Measurements from ENCODE around the gene ITPRID1. TPM values are rescaled to one million over a fixed set of nuclear protein-coding genes. Genes with fewer than 3 reads are reported as not detected.

Gene ITPRID1
- total RNA-seq, 1 experiment from 2014 or later = not detected

GRCh38 chr7:31512166-31512565 is 1.7 kb upstream of the ITPRID1 start:
- no peak for DNase-seq
- Histone ChIP-seq H2AFZ (ENCODE audit: low read length) (no peak overlapping the region), H3K4me3 (ENCODE audit: low read length) (no peak overlapping the region), H3K4me2 (ENCODE audit: low read length) (no peak overlapping the region), H4K20me1 (ENCODE audit: low read length) (no peaks in the 10 kb centered on the region), H3F3A (ENCODE audit: low read length, unreplicated experiment) (no peaks in the 10 kb centered on the region), H3K9me2 (replicated peaks; ENCODE audit: low read length) (no peaks in the 10 kb centered on the region), H3K4me1 (ENCODE audit: insufficient read depth, low read length) (no peaks in the 10 kb centered on the region), H3K27me3 (ENCODE audit: low read length) (peaks cover 54% of the 10 kb centered on the region), H3K9ac (ENCODE audit: low read length) (no peak overlapping the region), H3K36me3 (ENCODE audit: low read depth, low read length) (no peaks in the 10 kb centered on the region), H3K27ac (ENCODE audit: low read length) (no peak overlapping the region), H3K9me3 (ENCODE audit: low read length) (no peaks in the 10 kb centered on the region), H3K79me2 (ENCODE audit: low read length) (no peaks in the 10 kb centered on the region)
- no TSS peak for BruUV-seq (replicated peaks)
- no peak for ATAC-seq
- no peak for TF ChIP-seq EZH2phosphoT487 (IDR thresholded peaks at IDR 0.05; ENCODE audit: borderline replicate concordance, low read length)
- TF ChIP-seq, protein P1, sequence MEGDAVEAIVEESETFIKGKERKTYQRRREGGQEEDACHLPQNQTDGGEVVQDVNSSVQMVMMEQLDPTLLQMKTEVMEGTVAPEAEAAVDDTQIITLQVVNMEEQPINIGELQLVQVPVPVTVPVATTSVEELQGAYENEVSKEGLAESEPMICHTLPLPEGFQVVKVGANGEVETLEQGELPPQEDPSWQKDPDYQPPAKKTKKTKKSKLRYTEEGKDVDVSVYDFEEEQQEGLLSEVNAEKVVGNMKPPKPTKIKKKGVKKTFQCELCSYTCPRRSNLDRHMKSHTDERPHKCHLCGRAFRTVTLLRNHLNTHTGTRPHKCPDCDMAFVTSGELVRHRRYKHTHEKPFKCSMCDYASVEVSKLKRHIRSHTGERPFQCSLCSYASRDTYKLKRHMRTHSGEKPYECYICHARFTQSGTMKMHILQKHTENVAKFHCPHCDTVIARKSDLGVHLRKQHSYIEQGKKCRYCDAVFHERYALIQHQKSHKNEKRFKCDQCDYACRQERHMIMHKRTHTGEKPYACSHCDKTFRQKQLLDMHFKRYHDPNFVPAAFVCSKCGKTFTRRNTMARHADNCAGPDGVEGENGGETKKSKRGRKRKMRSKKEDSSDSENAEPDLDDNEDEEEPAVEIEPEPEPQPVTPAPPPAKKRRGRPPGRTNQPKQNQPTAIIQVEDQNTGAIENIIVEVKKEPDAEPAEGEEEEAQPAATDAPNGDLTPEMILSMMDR (conservative IDR thresholded peaks at IDR 0.05; ENCODE audit: low read depth, low read length) = no peak
- TF ChIP-seq EZH2 (IDR thresholded peaks at IDR 0.05; ENCODE audit: low read length, unreplicated experiment) = no peak
- CTCF ChIA-PET = no interaction called here
- intact Hi-C loops (cut with micrococcal nuclease) = no loop called here
- POLR2A ChIA-PET (ENCODE audit: unreplicated experiment) = no interaction called here

GRCh38 chr7:31516680-31517502 is 3.0 kb downstream of the ITPRID1 start:
- Histone ChIP-seq H3K4me3 (ENCODE audit: low read length) (no peak overlapping the region), H2AFZ (ENCODE audit: low read length) (no peak overlapping the region), H3K79me2 (ENCODE audit: low read length) (no peaks in the 10 kb centered on the region), H3K9me2 (replicated peaks; ENCODE audit: low read length) (no peaks in the 10 kb centered on the region), H3F3A (ENCODE audit: low read length, unreplicated experiment) (no peaks in the 10 kb centered on the region), H3K27ac (ENCODE audit: low read length) (no peak overlapping the region), H4K20me1 (ENCODE audit: low read length) (no peaks in the 10 kb centered on the region), H3K4me2 (ENCODE audit: low read length) (no peak overlapping the region), H3K36me3 (ENCODE audit: low read depth, low read length) (no peaks in the 10 kb centered on the region), H3K4me1 (ENCODE audit: insufficient read depth, low read length) (no peaks in the 10 kb centered on the region), H3K9me3 (ENCODE audit: low read length) (no peaks in the 10 kb centered on the region), H3K9ac (ENCODE audit: low read length) (no peak overlapping the region), H3K27me3 (ENCODE audit: low read length) (peaks cover 48% of the 10 kb centered on the region)
- DNase-seq = no peak
- no peak for ATAC-seq
- intact Hi-C loops (cut with micrococcal nuclease) = no loop called here
- POLR2A ChIA-PET (ENCODE audit: unreplicated experiment) = no interaction called here
- CTCF ChIA-PET = interaction anchor here (0.5 kb wide), 1 partner anchor 855 kb away, joined by 3 read pairs; no protein-coding TSS in a partner anchor
- BruUV-seq (replicated peaks) = no TSS peak
- TF ChIP-seq, protein P1 (conservative IDR thresholded peaks at IDR 0.05; ENCODE audit: low read depth, low read length) = no peak
- TF ChIP-seq EZH2phosphoT487 (IDR thresholded peaks at IDR 0.05; ENCODE audit: borderline replicate concordance, low read length) = no peak
- no peak for TF ChIP-seq EZH2 (IDR thresholded peaks at IDR 0.05; ENCODE audit: low read length, unreplicated experiment)

DNA sequence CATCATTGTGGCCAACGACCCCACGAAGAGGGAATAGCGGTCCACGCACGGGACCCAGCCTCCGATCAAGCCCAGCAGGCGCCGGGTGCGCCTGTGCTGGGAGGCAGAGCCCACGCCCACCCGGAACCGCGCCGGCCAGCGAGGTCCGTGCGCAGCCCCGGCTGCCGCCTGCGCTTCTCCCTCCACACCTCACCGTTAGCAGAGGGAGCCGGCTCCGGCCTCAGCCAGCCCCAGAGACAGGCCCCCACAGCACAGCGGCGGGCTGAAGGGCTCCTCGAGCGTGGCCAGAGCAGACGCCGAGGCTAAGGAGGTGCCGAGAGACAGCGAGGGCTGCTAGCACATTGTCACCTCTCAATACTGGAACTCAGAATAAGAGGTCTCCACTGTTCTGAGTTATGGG is 3.6 kb downstream of the ITPRID1 start:
- Histone ChIP-seq H4K20me1 (ENCODE audit: low read length) (no peaks in the 10 kb centered on the region), H3K9me3 (ENCODE audit: low read length) (no peaks in the 10 kb centered on the region), H3K27me3 (ENCODE audit: low read length) (peaks cover 53% of the 10 kb centered on the region), H3K27ac (ENCODE audit: low read length) (no peak overlapping the region), H3K9me2 (replicated peaks; ENCODE audit: low read length) (no peaks in the 10 kb centered on the region), H3K79me2 (ENCODE audit: low read length) (no peaks in the 10 kb centered on the region), H3K4me2 (ENCODE audit: low read length) (no peak overlapping the region), H3K9ac (ENCODE audit: low read length) (no peak overlapping the region), H3K4me3 (ENCODE audit: low read length) (no peak overlapping the region), H3F3A (ENCODE audit: low read length, unreplicated experiment) (no peaks in the 10 kb centered on the region), H2AFZ (ENCODE audit: low read length) (no peak overlapping the region), H3K4me1 (ENCODE audit: insufficient read depth, low read length) (no peaks in the 10 kb centered on the region), H3K36me3 (ENCODE audit: low read depth, low read length) (no peaks in the 10 kb centered on the region)
- ATAC-seq = no peak
- intact Hi-C loops (cut with micrococcal nuclease) = no loop called here
- ChIA-PET POLR2A (ENCODE audit: unreplicated experiment) (no interaction called here), CTCF (no interaction called here)
- no TSS peak for BruUV-seq (replicated peaks)
- no peak for DNase-seq
- TF ChIP-seq EZH2phosphoT487 (IDR thresholded peaks at IDR 0.05; ENCODE audit: borderline replicate concordance, low read length) (no peak), EZH2 (IDR thresholded peaks at IDR 0.05; ENCODE audit: low read length, unreplicated experiment) (no peak)
- TF ChIP-seq, protein P1 (conservative IDR thresholded peaks at IDR 0.05; ENCODE audit: low read depth, low read length) = no peak
